K562 (cell line): ENCODE data around the gene FCSK. TPM values are rescaled to one million over a fixed set of nuclear protein-coding genes. Genes with fewer than 3 reads are reported as not detected.

ENCODE experiments used
- ATF7 ChIP-seq: fragments of 450-650 bp; IDR thresholded peaks from 2 replicates; pipeline ENCODE4 v1.7.1; 2014; ENCODE audit warnings: mild to moderate bottlenecking, moderate library complexity
- BRCA1 ChIP-seq, 2 experiments: fragments of 450-650 bp in 1 of 2; sonication (generic) in 1 of 2; formaldehyde crosslinking in 1 of 2; IDR thresholded peaks; 2 replicates each; pipeline versions ENCODE4 v1.5.0 to v1.6.1; 2017 to 2020; ENCODE audit warnings: mild to moderate bottlenecking in 1 of 2, missing genetic modification reagents in 1 of 2
- DNMT1 ChIP-seq: fragments of 450-650 bp; IDR thresholded peaks from 2 replicates; pipeline ENCODE4 v1.6.1; 2016; ENCODE audit warnings: antibody characterized with exemption, mild to moderate bottlenecking
- GATAD2B ChIP-seq: fragments of 450-650 bp; IDR thresholded peaks from 2 replicates; pipeline ENCODE4 v1.6.1; 2017; ENCODE audit warnings: mild to moderate bottlenecking, borderline replicate concordance
- HIVEP1 ChIP-seq: fragments of 250-450 bp; sonication (Bioruptor Pico); IDR thresholded peaks from 2 replicates; pipeline ENCODE4 v1.4.0; 2020; ENCODE audit warnings: mild to moderate bottlenecking
- IFI16 ChIP-seq: fragments of 250-450 bp; sonication (Bioruptor Pico); IDR thresholded peaks from 2 replicates; pipeline ENCODE4 v2.1.2; 2022; ENCODE audit warnings: mild to moderate bottlenecking, inconsistent platforms
- PTBP1 ChIP-seq: fragments of 200-400 bp; formaldehyde crosslinking; IDR thresholded peaks from 2 replicates; pipeline ENCODE4 v1.6.1; 2017; ENCODE audit warnings: low read depth, low read length
- RBM39 ChIP-seq: fragments of 200-400 bp; formaldehyde crosslinking; optimal IDR thresholded peaks from 2 replicates; pipeline ENCODE3; 2018; ENCODE audit warnings: low read depth, low read length
- SMARCB1 ChIP-seq: IDR thresholded peaks from 2 replicates; pipeline ENCODE4 v1.6.1; 2011; ENCODE audit warnings: improper control_type of control experiment, low read depth; ENCODE audit not compliant: insufficient read length
- SNRNP70 ChIP-seq: fragments of 200-400 bp; formaldehyde crosslinking; optimal IDR thresholded peaks from 2 replicates; pipeline ENCODE3; 2017; ENCODE audit warnings: low read depth, low read length
- SUPT5H ChIP-seq: fragments of 450-650 bp; IDR thresholded peaks from 2 replicates; pipeline ENCODE4 v1.6.1; 2016
- TSC22D4 ChIP-seq: fragments of 450-650 bp; IDR thresholded peaks from 2 replicates; pipeline ENCODE4 v1.6.1; 2016; ENCODE audit warnings: missing genetic modification characterization, missing biosample characterization, control low read depth
- ZFP30 ChIP-seq: fragments of 250-450 bp; sonication (Bioruptor Pico); IDR thresholded peaks from 2 replicates; pipeline ENCODE4 v1.8.0; 2022; ENCODE audit warnings: moderate library complexity, mild to moderate bottlenecking, inconsistent platforms, borderline replicate concordance
- ZNF184 ChIP-seq: sonication (generic); formaldehyde crosslinking; IDR thresholded peaks from 2 replicates; pipeline ENCODE4 v1.5.0; 2020; ENCODE audit warnings: missing genetic modification reagents
- polyA plus RNA-seq, 8 experiments: library from polyadenylated mRNA; depleted of rRNA in 4 of 8; stranded (reverse) in 5 of 8; unstranded in 3 of 8; fragments of >200 nt; fragmentation: Nextera tagmentation in 2 of 8; fragmentation: Illumina TruSeq in 1 of 8; extraction: Ambion mirVana in 2 of 8; extraction: Trizol in 1 of 8; gene quantifications; 2 replicates each; pipeline versions ENCODE4 v1.2.1 to v1.2.3, GENCODE V29; 2011 to 2014; ENCODE audit warnings: inconsistent platforms in 1 of 8, missing spikeins in 1 of 8
- total RNA-seq, 7 experiments: library from RNA; depleted of rRNA in 6 of 7; stranded (reverse); fragments of >200 nt in 6 of 7; fragmentation: Illumina TruSeq in 2 of 7; extraction: Trizol in 2 of 7; gene quantifications; 2 replicates each; pipeline versions ENCODE4 v1.2.1 to v1.2.3, GENCODE V29; 2011 to 2021; ENCODE audit warnings: low replicate concordance in 1 of 7
- TF ChIP-seq, protein P1 (sequence below): fragments of 250-450 bp; sonication (Bioruptor Pico); IDR thresholded peaks from 2 replicates; pipeline ENCODE4 v1.5.0; 2021
- TF ChIP-seq, protein P2 (sequence below): sonication (generic); formaldehyde crosslinking; IDR thresholded peaks from 2 replicates; pipeline ENCODE4 v1.8.1; 2023; ENCODE audit warnings: mild to moderate bottlenecking, missing genetic modification reagents, moderate library complexity
- TF ChIP-seq, protein P3 (sequence below): sonication (generic); formaldehyde crosslinking; IDR thresholded peaks from 2 replicates; pipeline ENCODE4 v1.8.0; 2023; ENCODE audit warnings: mild to moderate bottlenecking, missing genetic modification reagents
- TF ChIP-seq, protein P4 (sequence below): fragments of 250-450 bp; sonication (Bioruptor Pico); IDR thresholded peaks from 2 replicates; pipeline ENCODE4 v1.9.0; 2021; ENCODE audit warnings: mild to moderate bottlenecking, inconsistent platforms

The FCSK gene
- total and polyA plus RNA-seq, 9 of the 15 experiments (the other 6 are each of a cell fraction or from before 2014, with no cell fraction given) = 0.92 to 18.6 (median 8.3) TPM

DNA sequence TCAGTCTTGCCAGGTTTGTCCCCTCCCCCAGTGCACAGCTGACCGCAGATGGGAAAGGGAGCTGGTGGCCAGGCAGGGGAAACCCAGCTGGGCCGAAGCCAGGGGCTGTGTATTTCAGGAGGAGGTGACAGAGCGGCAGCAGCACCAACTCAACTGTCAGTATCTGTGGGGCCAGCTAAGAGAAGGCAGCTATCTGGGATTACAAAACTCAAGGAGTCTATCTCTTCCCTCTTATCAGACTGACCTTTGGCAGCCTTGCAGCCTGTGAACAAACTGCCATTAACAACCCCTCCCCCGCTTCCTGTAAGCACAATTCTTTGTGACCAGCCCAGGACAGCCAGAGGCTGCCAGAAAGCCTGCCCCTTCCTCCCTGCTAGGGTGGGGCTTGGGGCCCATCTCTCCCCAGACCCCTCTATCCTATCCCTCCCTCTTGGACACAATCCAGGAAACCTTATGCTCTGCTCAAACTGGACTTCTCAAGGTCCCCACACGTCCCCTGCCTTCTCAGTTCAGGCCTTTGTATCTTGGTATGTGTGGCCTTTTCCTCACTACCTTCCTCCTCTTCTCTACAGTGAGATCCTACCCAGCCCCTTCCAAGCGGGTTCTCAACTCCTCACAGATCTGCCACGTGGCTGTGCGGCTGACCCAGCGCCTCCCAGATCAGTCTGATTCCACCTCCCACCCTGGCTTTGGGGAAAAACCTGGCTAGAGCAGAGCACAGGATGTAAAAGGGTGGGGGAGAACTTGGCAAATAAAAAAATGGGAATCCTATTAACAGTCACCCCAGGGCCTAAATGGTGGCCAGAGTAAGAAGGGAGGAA is 26.0 kb upstream of the FCSK start (continued):
- TF ChIP-seq, protein P1, sequence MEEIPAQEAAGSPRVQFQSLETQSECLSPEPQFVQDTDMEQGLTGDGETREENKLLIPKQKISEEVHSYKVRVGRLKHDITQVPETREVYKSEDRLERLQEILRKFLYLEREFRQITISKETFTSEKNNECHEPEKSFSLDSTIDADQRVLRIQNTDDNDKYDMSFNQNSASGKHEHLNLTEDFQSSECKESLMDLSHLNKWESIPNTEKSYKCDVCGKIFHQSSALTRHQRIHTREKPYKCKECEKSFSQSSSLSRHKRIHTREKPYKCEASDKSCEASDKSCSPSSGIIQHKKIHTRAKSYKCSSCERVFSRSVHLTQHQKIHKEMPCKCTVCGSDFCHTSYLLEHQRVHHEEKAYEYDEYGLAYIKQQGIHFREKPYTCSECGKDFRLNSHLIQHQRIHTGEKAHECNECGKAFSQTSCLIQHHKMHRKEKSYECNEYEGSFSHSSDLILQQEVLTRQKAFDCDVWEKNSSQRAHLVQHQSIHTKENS (CRISPR knock-in tag) = no peak
- no peak for TF ChIP-seq DNMT1
- no peak for TF ChIP-seq SMARCB1
- TF ChIP-seq RBM39 = no peak
- TF ChIP-seq, protein P2, sequence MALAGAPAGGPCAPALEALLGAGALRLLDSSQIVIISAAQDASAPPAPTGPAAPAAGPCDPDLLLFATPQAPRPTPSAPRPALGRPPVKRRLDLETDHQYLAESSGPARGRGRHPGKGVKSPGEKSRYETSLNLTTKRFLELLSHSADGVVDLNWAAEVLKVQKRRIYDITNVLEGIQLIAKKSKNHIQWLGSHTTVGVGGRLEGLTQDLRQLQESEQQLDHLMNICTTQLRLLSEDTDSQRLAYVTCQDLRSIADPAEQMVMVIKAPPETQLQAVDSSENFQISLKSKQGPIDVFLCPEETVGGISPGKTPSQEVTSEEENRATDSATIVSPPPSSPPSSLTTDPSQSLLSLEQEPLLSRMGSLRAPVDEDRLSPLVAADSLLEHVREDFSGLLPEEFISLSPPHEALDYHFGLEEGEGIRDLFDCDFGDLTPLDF = no peak
- no peak for TF ChIP-seq BRCA1 (IDR thresholded peaks at IDR 0.05)
- TF ChIP-seq BRCA1 (CRISPR knock-in tag; IDR thresholded peaks at IDR 0.05) = no peak
- TF ChIP-seq SUPT5H = peak; percentile 81
- TF ChIP-seq PTBP1 = peak; percentile 68; the same call in 1 of the 2 replicates
- no peak for TF ChIP-seq SNRNP70
- peak; percentile 96 for TF ChIP-seq GATAD2B
- TF ChIP-seq TSC22D4 (tag) = no peak
- TF ChIP-seq ZFP30 (CRISPR knock-in tag) = no peak
- peak; percentile 98 for TF ChIP-seq ATF7
- TF ChIP-seq, protein P3, sequence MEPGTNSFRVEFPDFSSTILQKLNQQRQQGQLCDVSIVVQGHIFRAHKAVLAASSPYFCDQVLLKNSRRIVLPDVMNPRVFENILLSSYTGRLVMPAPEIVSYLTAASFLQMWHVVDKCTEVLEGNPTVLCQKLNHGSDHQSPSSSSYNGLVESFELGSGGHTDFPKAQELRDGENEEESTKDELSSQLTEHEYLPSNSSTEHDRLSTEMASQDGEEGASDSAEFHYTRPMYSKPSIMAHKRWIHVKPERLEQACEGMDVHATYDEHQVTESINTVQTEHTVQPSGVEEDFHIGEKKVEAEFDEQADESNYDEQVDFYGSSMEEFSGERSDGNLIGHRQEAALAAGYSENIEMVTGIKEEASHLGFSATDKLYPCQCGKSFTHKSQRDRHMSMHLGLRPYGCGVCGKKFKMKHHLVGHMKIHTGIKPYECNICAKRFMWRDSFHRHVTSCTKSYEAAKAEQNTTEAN (CRISPR knock-in tag) = no peak
- TF ChIP-seq IFI16 (CRISPR knock-in tag) = no peak; the same call in 1 of the 2 replicates
- TF ChIP-seq, protein P4, sequence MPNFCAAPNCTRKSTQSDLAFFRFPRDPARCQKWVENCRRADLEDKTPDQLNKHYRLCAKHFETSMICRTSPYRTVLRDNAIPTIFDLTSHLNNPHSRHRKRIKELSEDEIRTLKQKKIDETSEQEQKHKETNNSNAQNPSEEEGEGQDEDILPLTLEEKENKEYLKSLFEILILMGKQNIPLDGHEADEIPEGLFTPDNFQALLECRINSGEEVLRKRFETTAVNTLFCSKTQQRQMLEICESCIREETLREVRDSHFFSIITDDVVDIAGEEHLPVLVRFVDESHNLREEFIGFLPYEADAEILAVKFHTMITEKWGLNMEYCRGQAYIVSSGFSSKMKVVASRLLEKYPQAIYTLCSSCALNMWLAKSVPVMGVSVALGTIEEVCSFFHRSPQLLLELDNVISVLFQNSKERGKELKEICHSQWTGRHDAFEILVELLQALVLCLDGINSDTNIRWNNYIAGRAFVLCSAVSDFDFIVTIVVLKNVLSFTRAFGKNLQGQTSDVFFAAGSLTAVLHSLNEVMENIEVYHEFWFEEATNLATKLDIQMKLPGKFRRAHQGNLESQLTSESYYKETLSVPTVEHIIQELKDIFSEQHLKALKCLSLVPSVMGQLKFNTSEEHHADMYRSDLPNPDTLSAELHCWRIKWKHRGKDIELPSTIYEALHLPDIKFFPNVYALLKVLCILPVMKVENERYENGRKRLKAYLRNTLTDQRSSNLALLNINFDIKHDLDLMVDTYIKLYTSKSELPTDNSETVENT (CRISPR knock-in tag) = no peak
- no peak for TF ChIP-seq ZNF184 (CRISPR knock-in tag)
- TF ChIP-seq HIVEP1 (CRISPR knock-in tag) = peak; percentile 67
